ENCODE data around the gene PRKAB1.

PRKAB1 gene

DNA sequence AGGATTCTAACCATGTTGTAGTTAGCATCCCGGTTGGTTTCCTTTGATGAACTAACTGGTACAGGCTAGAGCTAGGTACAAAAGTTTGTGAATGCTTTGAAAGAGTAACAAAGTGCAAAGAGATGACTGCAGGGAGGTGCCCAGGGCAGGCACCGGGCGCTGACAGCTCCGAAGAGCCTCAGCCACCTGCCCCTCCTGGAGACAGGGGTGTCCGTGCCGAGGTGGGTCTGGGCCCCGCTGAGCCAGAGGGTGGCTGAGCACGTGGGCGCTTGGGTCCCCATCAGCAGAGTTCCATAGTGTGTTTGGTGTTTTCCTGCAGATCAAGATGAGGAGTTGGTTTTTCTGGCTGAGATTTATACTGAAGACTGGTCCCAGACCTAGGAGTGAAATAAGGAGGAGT lies 19.9 kb downstream of the PRKAB1 start:
- H3K4me3 ChIP-seq (replicated peaks in 1 of 2; ENCODE audit: low read depth in 2 of 2, low read length in 2 of 2) = no peak overlapping the region
- DNase-seq (ENCODE audit: low read depth in 2 of 2) = no peak
- TF ChIP-seq, protein P1, sequence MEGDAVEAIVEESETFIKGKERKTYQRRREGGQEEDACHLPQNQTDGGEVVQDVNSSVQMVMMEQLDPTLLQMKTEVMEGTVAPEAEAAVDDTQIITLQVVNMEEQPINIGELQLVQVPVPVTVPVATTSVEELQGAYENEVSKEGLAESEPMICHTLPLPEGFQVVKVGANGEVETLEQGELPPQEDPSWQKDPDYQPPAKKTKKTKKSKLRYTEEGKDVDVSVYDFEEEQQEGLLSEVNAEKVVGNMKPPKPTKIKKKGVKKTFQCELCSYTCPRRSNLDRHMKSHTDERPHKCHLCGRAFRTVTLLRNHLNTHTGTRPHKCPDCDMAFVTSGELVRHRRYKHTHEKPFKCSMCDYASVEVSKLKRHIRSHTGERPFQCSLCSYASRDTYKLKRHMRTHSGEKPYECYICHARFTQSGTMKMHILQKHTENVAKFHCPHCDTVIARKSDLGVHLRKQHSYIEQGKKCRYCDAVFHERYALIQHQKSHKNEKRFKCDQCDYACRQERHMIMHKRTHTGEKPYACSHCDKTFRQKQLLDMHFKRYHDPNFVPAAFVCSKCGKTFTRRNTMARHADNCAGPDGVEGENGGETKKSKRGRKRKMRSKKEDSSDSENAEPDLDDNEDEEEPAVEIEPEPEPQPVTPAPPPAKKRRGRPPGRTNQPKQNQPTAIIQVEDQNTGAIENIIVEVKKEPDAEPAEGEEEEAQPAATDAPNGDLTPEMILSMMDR (IDR thresholded peaks at IDR 0.05; ENCODE audit: low read depth, low read length) = no peak

DNA sequence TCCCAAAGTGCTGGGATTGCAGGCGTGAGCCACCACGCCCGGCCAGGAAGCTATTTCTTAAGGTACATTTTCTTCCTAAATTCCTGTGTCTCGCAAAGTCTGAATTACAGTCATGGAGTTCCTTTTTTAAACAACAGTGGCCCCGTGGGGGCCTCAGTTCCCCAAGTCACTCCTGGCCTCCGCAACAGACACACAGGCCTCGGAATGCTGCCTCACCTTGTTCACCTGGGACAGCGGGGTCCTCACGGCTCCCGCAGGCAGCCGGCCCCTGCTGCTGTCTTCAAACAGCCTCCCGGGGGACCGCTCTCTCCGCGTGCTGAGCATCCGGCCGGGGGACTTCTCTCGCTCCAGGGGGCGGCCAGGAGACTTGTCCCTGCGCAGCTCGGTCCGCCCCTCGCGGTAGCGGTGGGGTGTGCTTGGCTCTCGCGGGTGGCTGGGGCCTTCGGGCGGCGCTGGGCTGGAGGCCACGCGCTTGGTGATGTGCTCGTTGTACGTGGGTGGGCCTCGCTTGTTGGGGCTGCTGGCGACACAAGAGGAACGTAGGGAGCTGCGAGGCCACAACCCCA lies 22.1 kb downstream of the PRKAB1 start:
- no peak overlapping the region for H3K4me3 ChIP-seq (replicated peaks in 1 of 2; ENCODE audit: low read depth in 2 of 2, low read length in 2 of 2)
- TF ChIP-seq, protein P1 (IDR thresholded peaks at IDR 0.05; ENCODE audit: low read depth, low read length) = no peak
- no peak for DNase-seq (ENCODE audit: low read depth in 2 of 2)

DNA sequence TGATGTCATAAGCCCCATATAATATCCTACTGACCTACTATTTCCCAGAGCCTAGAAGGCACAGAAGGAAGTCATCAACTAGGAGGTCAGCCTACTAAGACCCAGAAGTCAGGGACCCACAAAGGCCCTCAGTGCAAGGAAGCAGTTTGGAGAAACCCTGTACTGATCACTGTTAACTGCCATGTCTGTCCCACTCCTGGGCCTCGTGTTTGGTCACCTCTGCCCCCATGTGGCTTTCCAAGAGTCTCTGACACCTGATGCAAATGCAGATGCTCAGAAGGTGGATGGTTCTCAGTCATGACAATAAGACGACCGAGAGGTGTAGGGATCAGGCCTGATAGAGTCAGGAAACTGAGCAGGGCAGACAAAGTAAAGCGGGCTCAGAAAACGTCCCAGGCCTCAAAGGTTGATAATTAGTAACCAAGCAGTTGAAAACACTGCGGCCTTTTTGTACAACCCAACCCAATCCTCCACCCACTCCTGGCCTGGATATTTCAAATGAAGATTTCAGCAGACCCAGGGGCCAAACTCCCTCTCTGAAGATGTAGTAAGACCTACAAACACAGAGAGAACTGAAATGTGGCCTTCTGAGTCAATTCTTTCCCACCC lies 23.4 kb downstream of the PRKAB1 start:
- no peak for DNase-seq (ENCODE audit: low read depth in 2 of 2)
- TF ChIP-seq, protein P1 (IDR thresholded peaks at IDR 0.05; ENCODE audit: low read depth, low read length) = no peak
- no peak overlapping the region for H3K4me3 ChIP-seq (replicated peaks in 1 of 2; ENCODE audit: low read depth in 2 of 2, low read length in 2 of 2)

DNA sequence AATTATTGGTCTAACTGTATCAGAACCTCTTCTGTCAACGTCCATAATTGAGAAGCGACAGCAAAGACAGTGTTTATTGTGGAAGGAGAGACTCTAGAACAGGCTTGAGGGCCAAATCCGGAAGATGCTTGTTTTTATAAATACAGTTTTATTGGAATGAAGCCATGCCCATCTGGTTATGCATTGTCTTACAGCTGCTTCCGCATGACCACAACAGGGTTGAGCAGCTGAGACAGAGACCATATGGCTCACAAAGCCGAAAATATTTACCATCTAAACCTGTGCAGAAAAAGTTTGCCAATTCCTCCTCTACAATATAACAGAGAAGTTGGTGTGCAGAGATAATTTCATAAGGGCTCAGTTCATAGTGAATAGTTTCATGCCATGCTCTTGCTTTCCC lies 24.5 kb downstream of the PRKAB1 start:
- DNase-seq (ENCODE audit: low read depth in 2 of 2) = peak; percentile 65 to 76
- TF ChIP-seq, protein P1 (IDR thresholded peaks at IDR 0.05; ENCODE audit: low read depth, low read length) = no peak
- H3K4me3 ChIP-seq (replicated peaks in 1 of 2; ENCODE audit: low read depth in 2 of 2, low read length in 2 of 2) = no peak overlapping the region

DNA sequence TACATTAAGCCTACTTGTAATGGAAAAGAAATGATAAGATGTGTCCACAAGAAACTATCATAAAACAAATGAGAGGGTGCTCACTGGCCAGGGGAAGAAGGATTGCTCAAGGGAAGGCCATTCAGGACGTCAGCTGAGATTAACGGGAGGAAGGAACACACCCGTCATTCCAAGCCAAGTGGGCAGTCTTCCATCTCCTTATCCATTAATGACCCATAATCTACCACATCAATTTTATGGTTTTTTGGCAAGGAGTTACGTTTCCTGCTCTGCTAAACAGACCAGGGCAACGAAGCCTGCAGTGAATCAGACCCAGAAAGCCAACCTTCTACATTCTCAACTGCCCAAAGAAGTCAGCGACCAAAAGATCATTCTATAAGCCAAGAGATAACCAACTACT lies 25.1 kb downstream of the PRKAB1 start:
- TF ChIP-seq, protein P1 (IDR thresholded peaks at IDR 0.05; ENCODE audit: low read depth, low read length) = no peak
- DNase-seq (ENCODE audit: low read depth in 2 of 2) = peak; percentile 77 to 97
- no peak overlapping the region for H3K4me3 ChIP-seq (replicated peaks in 1 of 2; ENCODE audit: low read depth in 2 of 2, low read length in 2 of 2)

DNA sequence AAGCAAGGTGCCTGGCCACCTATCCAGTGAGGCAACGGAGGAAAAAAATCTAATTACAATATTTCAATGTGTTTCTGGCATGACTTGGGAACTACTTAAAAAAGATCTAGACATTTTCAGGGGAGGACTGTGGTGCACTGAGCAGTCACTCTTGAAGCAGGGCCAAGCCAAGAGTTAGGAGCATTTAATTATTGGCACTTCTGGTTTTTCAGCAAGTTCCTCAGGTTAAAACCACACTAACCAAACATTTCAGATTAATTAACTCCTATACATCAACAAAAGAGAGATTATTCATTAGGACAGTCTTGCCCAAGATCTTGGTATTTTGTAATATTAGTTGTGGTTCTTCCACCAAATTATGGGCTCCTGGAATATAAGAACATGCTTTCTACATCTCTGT lies 25.6 kb downstream of the PRKAB1 start:
- TF ChIP-seq, protein P1 (IDR thresholded peaks at IDR 0.05; ENCODE audit: low read depth, low read length) = no peak
- no peak for DNase-seq (ENCODE audit: low read depth in 2 of 2)
- H3K4me3 ChIP-seq (replicated peaks in 1 of 2; ENCODE audit: low read depth in 2 of 2, low read length in 2 of 2) = no peak overlapping the region

DNA sequence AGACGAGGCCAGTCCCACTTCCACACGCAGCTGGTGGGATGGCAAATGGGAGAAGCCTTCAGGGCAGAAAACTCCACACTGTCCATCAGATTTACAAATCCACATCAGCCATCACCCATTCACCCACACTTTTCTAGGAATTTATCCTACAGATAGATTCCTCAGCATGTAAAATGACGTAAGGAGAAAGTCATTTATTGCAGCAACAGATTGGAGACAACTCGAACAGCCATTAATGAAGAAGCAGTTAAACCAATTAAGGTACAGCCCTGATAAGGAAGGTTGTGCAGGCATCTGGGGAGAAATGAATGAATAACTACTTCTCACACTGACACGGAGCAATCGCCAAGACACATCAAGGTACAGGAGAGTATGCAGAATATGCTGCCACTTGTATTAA lies 26.2 kb downstream of the PRKAB1 start:
- no peak for DNase-seq (ENCODE audit: low read depth in 2 of 2)
- TF ChIP-seq, protein P1 (IDR thresholded peaks at IDR 0.05; ENCODE audit: low read depth, low read length) = no peak
- no peak overlapping the region for H3K4me3 ChIP-seq (replicated peaks in 1 of 2; ENCODE audit: low read depth in 2 of 2, low read length in 2 of 2)
